ENCODE results near the gene KCNJ9. TPM values are rescaled to one million over a fixed set of nuclear protein-coding genes. Genes with fewer than 3 reads are reported as not detected.

Gene KCNJ9
- total RNA-seq, 1 experiment from 2014 or later: 0.09 TPM

GRCh38 chr1:160083968-160084770 is 2.8 kb downstream of the KCNJ9 start (continued):
- no peak for TF ChIP-seq MLX (CRISPR knock-in tag; IDR thresholded peaks at IDR 0.05)
- TF ChIP-seq SMAD4 (CRISPR knock-in tag; IDR thresholded peaks at IDR 0.05): peak; percentile 79
- TF ChIP-seq ZNF219 (CRISPR knock-in tag; IDR thresholded peaks at IDR 0.05; ENCODE audit: borderline replicate concordance): no peak
- TF ChIP-seq, protein P1, sequence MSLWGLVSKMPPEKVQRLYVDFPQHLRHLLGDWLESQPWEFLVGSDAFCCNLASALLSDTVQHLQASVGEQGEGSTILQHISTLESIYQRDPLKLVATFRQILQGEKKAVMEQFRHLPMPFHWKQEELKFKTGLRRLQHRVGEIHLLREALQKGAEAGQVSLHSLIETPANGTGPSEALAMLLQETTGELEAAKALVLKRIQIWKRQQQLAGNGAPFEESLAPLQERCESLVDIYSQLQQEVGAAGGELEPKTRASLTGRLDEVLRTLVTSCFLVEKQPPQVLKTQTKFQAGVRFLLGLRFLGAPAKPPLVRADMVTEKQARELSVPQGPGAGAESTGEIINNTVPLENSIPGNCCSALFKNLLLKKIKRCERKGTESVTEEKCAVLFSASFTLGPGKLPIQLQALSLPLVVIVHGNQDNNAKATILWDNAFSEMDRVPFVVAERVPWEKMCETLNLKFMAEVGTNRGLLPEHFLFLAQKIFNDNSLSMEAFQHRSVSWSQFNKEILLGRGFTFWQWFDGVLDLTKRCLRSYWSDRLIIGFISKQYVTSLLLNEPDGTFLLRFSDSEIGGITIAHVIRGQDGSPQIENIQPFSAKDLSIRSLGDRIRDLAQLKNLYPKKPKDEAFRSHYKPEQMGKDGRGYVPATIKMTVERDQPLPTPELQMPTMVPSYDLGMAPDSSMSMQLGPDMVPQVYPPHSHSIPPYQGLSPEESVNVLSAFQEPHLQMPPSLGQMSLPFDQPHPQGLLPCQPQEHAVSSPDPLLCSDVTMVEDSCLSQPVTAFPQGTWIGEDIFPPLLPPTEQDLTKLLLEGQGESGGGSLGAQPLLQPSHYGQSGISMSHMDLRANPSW (CRISPR knock-in tag; conservative IDR thresholded peaks at IDR 0.05; ENCODE audit: low read depth): no peak; the same call in 1 of the 2 replicates
- TF ChIP-seq TEAD1 (CRISPR knock-in tag; IDR thresholded peaks at IDR 0.05): peak; percentile 96
- TF ChIP-seq, protein P2, sequence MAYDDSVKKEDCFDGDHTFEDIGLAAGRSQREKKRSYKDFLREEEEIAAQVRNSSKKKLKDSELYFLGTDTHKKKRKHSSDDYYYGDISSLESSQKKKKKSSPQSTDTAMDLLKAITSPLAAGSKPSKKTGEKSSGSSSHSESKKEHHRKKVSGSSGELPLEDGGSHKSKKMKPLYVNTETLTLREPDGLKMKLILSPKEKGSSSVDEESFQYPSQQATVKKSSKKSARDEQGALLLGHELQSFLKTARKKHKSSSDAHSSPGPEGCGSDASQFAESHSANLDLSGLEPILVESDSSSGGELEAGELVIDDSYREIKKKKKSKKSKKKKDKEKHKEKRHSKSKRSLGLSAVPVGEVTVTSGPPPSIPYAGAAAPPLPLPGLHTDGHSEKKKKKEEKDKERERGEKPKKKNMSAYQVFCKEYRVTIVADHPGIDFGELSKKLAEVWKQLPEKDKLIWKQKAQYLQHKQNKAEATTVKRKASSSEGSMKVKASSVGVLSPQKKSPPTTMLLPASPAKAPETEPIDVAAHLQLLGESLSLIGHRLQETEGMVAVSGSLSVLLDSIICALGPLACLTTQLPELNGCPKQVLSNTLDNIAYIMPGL (CRISPR knock-in tag; IDR thresholded peaks at IDR 0.05): peak; percentile 95
- peak; percentile 85; the same call in 1 of the 2 replicates for TF ChIP-seq ZNF281 (CRISPR knock-in tag; IDR thresholded peaks at IDR 0.05)
- peak; percentile 81; the same call in 1 of the 2 replicates for TF ChIP-seq IRF2 (CRISPR knock-in tag; IDR thresholded peaks at IDR 0.05; ENCODE audit: borderline replicate concordance, low read depth)
- TF ChIP-seq KAT7 (CRISPR knock-in tag; IDR thresholded peaks at IDR 0.05; ENCODE audit: borderline replicate concordance): no peak
- peak; percentile 95 for TF ChIP-seq ZNF138 (CRISPR knock-in tag; conservative IDR thresholded peaks at IDR 0.05)
- TF ChIP-seq ETV6 (CRISPR knock-in tag; IDR thresholded peaks at IDR 0.05): peak; percentile 69
- no peak for TF ChIP-seq ZNF425 (CRISPR knock-in tag; conservative IDR thresholded peaks at IDR 0.05)
- TF ChIP-seq ATF3 (CRISPR knock-in tag; conservative IDR thresholded peaks at IDR 0.05): peak; percentile 85
- TF ChIP-seq ZNF232 (CRISPR knock-in tag; IDR thresholded peaks at IDR 0.05): peak; percentile 68; the same call in 1 of the 2 replicates
- TF ChIP-seq EMX1 (CRISPR knock-in tag; IDR thresholded peaks at IDR 0.05): no peak
- TF ChIP-seq SMAD3 (CRISPR knock-in tag; IDR thresholded peaks at IDR 0.05; ENCODE audit: borderline replicate concordance): peak; percentile 87
- TF ChIP-seq ESRRA (CRISPR knock-in tag; IDR thresholded peaks at IDR 0.05; ENCODE audit: borderline replicate concordance): peak; percentile 75; the same call in 1 of the 2 replicates
- TF ChIP-seq PRDM15 (CRISPR knock-in tag; IDR thresholded peaks at IDR 0.05): peak; percentile 68
- TF ChIP-seq FOXP1 (CRISPR knock-in tag; IDR thresholded peaks at IDR 0.05; ENCODE audit: borderline replicate concordance): peak; percentile 99
- no peak for TF ChIP-seq MXD4 (CRISPR knock-in tag; IDR thresholded peaks at IDR 0.05; ENCODE audit: borderline replicate concordance)
- peak; percentile 67; the same call in 1 of the 2 replicates for TF ChIP-seq USF1 (CRISPR knock-in tag; IDR thresholded peaks at IDR 0.05)
- peak; percentile 38; the same call in 1 of the 2 replicates for TF ChIP-seq NFYB (CRISPR knock-in tag; conservative IDR thresholded peaks at IDR 0.05; ENCODE audit: low read depth)
- TF ChIP-seq ZNF121 (CRISPR knock-in tag; IDR thresholded peaks at IDR 0.05): peak; percentile 56; the same call in 1 of the 2 replicates
